ENCODE measurements around the gene PIGW.
A peak's percentile ranks its signal among the peaks of the same experiment; 100 is the strongest.

Gene PIGW

GRCh38 chr17:36546418-36547093, 11.8 kb downstream of the PIGW start:
- Histone ChIP-seq H3K36me3 (replicated peaks; ENCODE audit: insufficient read depth, low read length) (peaks cover 5% of the 10 kb centered on the region; the same call in 1 of the 2 replicates), H3K27ac (ENCODE audit: low read length) (peak overlapping the region; percentile 78), H3K4me1 (ENCODE audit: low read length) (peaks cover 30% of the 10 kb centered on the region), H3K9me2 (replicated peaks; ENCODE audit: insufficient read depth, low read length) (no peaks in the 10 kb centered on the region), H2AFZ (ENCODE audit: low read length) (no peak overlapping the region), H3K4me2 (ENCODE audit: low read depth, low read length) (peak overlapping the region; percentile 90), H3K4me3 (ENCODE audit: low read length) (peak overlapping the region; percentile 84), H3K79me2 (ENCODE audit: low read length) (peaks cover 78% of the 10 kb centered on the region), H3F3A (ENCODE audit: insufficient read depth, low read length) (peaks cover 26% of the 10 kb centered on the region), H3K27me3 (replicated peaks; ENCODE audit: insufficient read depth, low read length) (no peaks in the 10 kb centered on the region), H3K9me3 (replicated peaks; ENCODE audit: insufficient read depth, low read length) (no peaks in the 10 kb centered on the region), H3K9ac (ENCODE audit: low read length) (peak overlapping the region; percentile 76), H4K20me1 (ENCODE audit: insufficient read depth, low read length) (peaks cover 28% of the 10 kb centered on the region)
- no peak for DNase-seq
- TF ChIP-seq EZH2 (optimal IDR thresholded peaks at IDR 0.05; ENCODE audit: low read depth, low read length), result no peak
- no peak for TF ChIP-seq EZH2phosphoT487 (IDR thresholded peaks at IDR 0.05; ENCODE audit: low read length)
- TF ChIP-seq CTCF (IDR thresholded peaks at IDR 0.05; ENCODE audit: low read length), result no peak

GRCh38 chr17:36547776-36548175, 13.0 kb downstream of the PIGW start:
- no peaks in the 10 kb centered on the region for H3K9me2 ChIP-seq (replicated peaks; ENCODE audit: insufficient read depth, low read length)
- 0 out of 2 replicates have a peak overlapping the region, but pooled peaks have one; percentile 90 for H3K4me2 ChIP-seq (ENCODE audit: low read depth, low read length)
- peaks cover 26% of the 10 kb centered on the region for H3F3A ChIP-seq (ENCODE audit: insufficient read depth, low read length)
- DNase-seq, result no peak
- H3K27ac ChIP-seq (ENCODE audit: low read length), result no peak overlapping the region
- H3K9me3 ChIP-seq (replicated peaks; ENCODE audit: insufficient read depth, low read length), result no peaks in the 10 kb centered on the region
- H3K27me3 ChIP-seq (replicated peaks; ENCODE audit: insufficient read depth, low read length), result no peaks in the 10 kb centered on the region
- H3K4me1 ChIP-seq (ENCODE audit: low read length), result peaks cover 24% of the 10 kb centered on the region
- H3K79me2 ChIP-seq (ENCODE audit: low read length), result peaks cover 89% of the 10 kb centered on the region
- H3K36me3 ChIP-seq (replicated peaks; ENCODE audit: insufficient read depth, low read length), result peaks cover 5% of the 10 kb centered on the region; the same call in 1 of the 2 replicates
- no peak for TF ChIP-seq EZH2 (optimal IDR thresholded peaks at IDR 0.05; ENCODE audit: low read depth, low read length)
- peaks cover 28% of the 10 kb centered on the region for H4K20me1 ChIP-seq (ENCODE audit: insufficient read depth, low read length)
- H3K9ac ChIP-seq (ENCODE audit: low read length), result no peak overlapping the region
- H2AFZ ChIP-seq (ENCODE audit: low read length), result no peak overlapping the region
- H3K4me3 ChIP-seq (ENCODE audit: low read length), result no peak overlapping the region

GRCh38 chr17:36550491-36551417, 16.0 kb downstream of the PIGW start:
- Histone ChIP-seq H3K27ac (ENCODE audit: low read length) (no peak overlapping the region), H3K4me3 (ENCODE audit: low read length) (no peak overlapping the region), H4K20me1 (ENCODE audit: insufficient read depth, low read length) (peaks cover 37% of the 10 kb centered on the region), H3K27me3 (replicated peaks; ENCODE audit: insufficient read depth, low read length) (no peaks in the 10 kb centered on the region), H3K4me2 (ENCODE audit: low read depth, low read length) (no peak overlapping the region), H3K4me1 (ENCODE audit: low read length) (peaks cover 24% of the 10 kb centered on the region), H3K36me3 (replicated peaks; ENCODE audit: insufficient read depth, low read length) (peaks cover 5% of the 10 kb centered on the region; the same call in 1 of the 2 replicates), H3F3A (ENCODE audit: insufficient read depth, low read length) (peaks cover 12% of the 10 kb centered on the region), H3K79me2 (ENCODE audit: low read length) (peaks cover 99% of the 10 kb centered on the region), H2AFZ (ENCODE audit: low read length) (no peak overlapping the region), H3K9me3 (replicated peaks; ENCODE audit: insufficient read depth, low read length) (no peaks in the 10 kb centered on the region), H3K9ac (ENCODE audit: low read length) (no peak overlapping the region), H3K9me2 (replicated peaks; ENCODE audit: insufficient read depth, low read length) (no peaks in the 10 kb centered on the region)
- peak; percentile 31 for DNase-seq
- TF ChIP-seq EZH2phosphoT487 (IDR thresholded peaks at IDR 0.05; ENCODE audit: low read length), result no peak
- no peak for TF ChIP-seq CTCF (IDR thresholded peaks at IDR 0.05; ENCODE audit: low read length)
- TF ChIP-seq EZH2 (optimal IDR thresholded peaks at IDR 0.05; ENCODE audit: low read depth, low read length), result no peak
